CD4-positive, alpha-beta T cell (primary cell): Measurements from ENCODE around the gene MPHOSPH10. TPM values are rescaled to one million over a fixed set of nuclear protein-coding genes. Genes with fewer than 3 reads are reported as not detected.

Experiments
- ATAC-seq: fragments of 200-7000 bp; cut with Tn5 transposase; one replicate; pipeline ENCODE4 v1.10.0; 2022; ENCODE audit warnings: mild to moderate bottlenecking; ENCODE audit not compliant: poor library complexity
- CTCF ChIA-PET: fragments of 350-600 bp; sonication (Branson Sonifier 250); formaldehyde crosslinking; loops from one replicate; lab custom pipeline; 2021; ENCODE audit warnings: antibody characterized with exemption, inconsistent platforms; lab: Charles Lee
- POLR2A ChIA-PET: fragments of 350-600 bp; sonication (Branson Sonifier 250); formaldehyde crosslinking; loops from one replicate; lab custom pipeline; 2021; ENCODE audit warnings: antibody characterized with exemption, inconsistent platforms; lab: Charles Lee
- DNase-seq, 14 experiments: peaks; one replicate each; pipeline ENCODE4 v3.0.0-alpha.2; 2013 to 2020; ENCODE audit warnings: mixed read lengths in 2 of 14
- H3K27ac ChIP-seq, 2 donors: one replicate each; pipeline versions ENCODE4 v1.5.1 to v1.7.0; 2013; ENCODE audit warnings: low read length in 2 of 2, low read depth in 1 of 2, mild to moderate bottlenecking in 1 of 2
- H3K27me3 ChIP-seq, 2 experiments: 1 replicate in 1 of 2; 2 replicates in 1 of 2; pipeline versions ENCODE4 v1.6.1 to v1.7.0; 2013; ENCODE audit warnings: low read length in 2 of 2, control low read depth in 1 of 2, mild to moderate bottlenecking in 1 of 2, moderate library complexity in 1 of 2; ENCODE audit not compliant: insufficient read depth in 2 of 2, control insufficient read depth in 1 of 2
- H3K36me3 ChIP-seq: one replicate; pipeline ENCODE4 v1.6.1; 2013; ENCODE audit warnings: low read length, control low read depth; ENCODE audit not compliant: insufficient read depth
- H3K4me1 ChIP-seq: one replicate; pipeline ENCODE4 v1.6.1; 2013; ENCODE audit warnings: low read length, control low read depth; ENCODE audit not compliant: insufficient read depth
- H3K4me3 ChIP-seq: one replicate; pipeline ENCODE4 v1.5.1; 2013; ENCODE audit warnings: mild to moderate bottlenecking, low read length, moderate library complexity
- H3K9me3 ChIP-seq, 2 experiments: 1 replicate in 1 of 2; 2 replicates in 1 of 2; pipeline versions ENCODE4 v1.6.1 to v1.7.0; 2013; ENCODE audit warnings: low read length in 2 of 2, mild to moderate bottlenecking in 2 of 2, control low read depth in 1 of 2, moderate library complexity in 1 of 2; ENCODE audit not compliant: control insufficient read depth in 1 of 2, insufficient read depth in 1 of 2
- H3K27ac Mint-ChIP-seq: one replicate; pipeline ENCODE4 v1.8.0; 2020; ENCODE audit warnings: mixed read lengths
- H3K27me3 Mint-ChIP-seq: one replicate; pipeline ENCODE4 v1.8.0; 2021; ENCODE audit warnings: mixed read lengths
- H3K36me3 Mint-ChIP-seq: one replicate; pipeline ENCODE4 v1.8.0; 2021; ENCODE audit warnings: low read depth, mixed read lengths
- H3K4me1 Mint-ChIP-seq: one replicate; pipeline ENCODE4 v1.8.0; 2021; ENCODE audit warnings: low read depth, mixed read lengths
- H3K4me3 Mint-ChIP-seq: one replicate; pipeline ENCODE4 v1.8.0; 2020; ENCODE audit warnings: mild to moderate bottlenecking, mixed read lengths
- H3K9me3 Mint-ChIP-seq: one replicate; pipeline ENCODE4 v1.8.0; 2020; ENCODE audit warnings: mixed read lengths
- CTCF ChIP-seq: fragments of 200-600 bp; IDR thresholded peaks from one replicate; pipeline ENCODE4 v1.8.0; 2022; ENCODE audit warnings: antibody characterized with exemption, mild to moderate bottlenecking
- intact Hi-C, 2 experiments: fragments of 100-400 bp; cut with DNase I in 1 of 2; cut with micrococcal nuclease in 1 of 2; formaldehyde crosslinking; loops; one replicate each; pipeline versions ENCODE4 v1.15.1 to v1.9.0; 2023 to 2025; cut with DNase I, micrococcal nuclease
- total RNA-seq, 174 experiments: library from RNA in 2 of 174; stranded (reverse) in 2 of 174; gene quantifications; one replicate each; pipeline ENCODE4 v1.2.3 and lab custom pipeline; 2021 to 2026

Gene MPHOSPH10
- total RNA-seq, 2 experiments from 2014 or later: 36.7 to 38.2 TPM

GRCh38 chr2:71100195-71100964, 30.1 kb upstream of the MPHOSPH10 start:
- no peak overlapping the region for H3K27ac Mint-ChIP-seq
- peak; percentile 70 for ATAC-seq
- no peak overlapping the region for H3K4me3 Mint-ChIP-seq
- no peak overlapping the region for H3K27ac ChIP-seq
- H3K4me1 ChIP-seq: no peaks in the 10 kb centered on the region
- CTCF ChIA-PET: interaction anchor here (0.7 to 1.7 kb wide), 12 partner anchors 9 to 77 kb away, joined by 3 to 9 read pairs (median 4); partner anchors contain the start of genes MPHOSPH10 and NAGK
- peaks cover 0 to 3% of the 10 kb centered on the region in 2 experiments for H3K9me3 ChIP-seq
- no peaks in the 10 kb centered on the region for H3K36me3 Mint-ChIP-seq
- H3K27me3 ChIP-seq: no peaks in the 10 kb centered on the region
- peaks cover 8% of the 10 kb centered on the region for H3K27me3 Mint-ChIP-seq
- H3K9me3 Mint-ChIP-seq: no peaks in the 10 kb centered on the region
- intact Hi-C loops: no loop called here
- peak in 12 of 14 experiments; percentile 6 to 68 (median 32) for DNase-seq
- POLR2A ChIA-PET: interaction anchor here (0.7 to 1.8 kb wide), 4 partner anchors 29 to 33 kb away, joined by 3 to 7 read pairs (median 4); partner anchors contain the start of genes MCEE and MPHOSPH10
- no peaks in the 10 kb centered on the region for H3K36me3 ChIP-seq
- peak; percentile 74 for TF ChIP-seq CTCF
- no peaks in the 10 kb centered on the region for H3K4me1 Mint-ChIP-seq
- H3K4me3 ChIP-seq: no peak overlapping the region

GRCh38 chr2:71101656-71102055, 28.8 kb upstream of the MPHOSPH10 start:
- ChIA-PET CTCF (no interaction called here), POLR2A (interaction anchor here (0.6 to 1.8 kb wide), 2 partner anchors 34 to 1058 kb away, joined by 3 to 7 read pairs; no protein-coding TSS in a partner anchor)
- H3K36me3 ChIP-seq: no peaks in the 10 kb centered on the region
- Mint-ChIP-seq H3K27ac (no peak overlapping the region), H3K4me3 (no peak overlapping the region), H3K27me3 (peaks cover 8% of the 10 kb centered on the region), H3K9me3 (no peaks in the 10 kb centered on the region), H3K4me1 (no peaks in the 10 kb centered on the region), H3K36me3 (no peaks in the 10 kb centered on the region)
- peaks cover 0 to 3% of the 10 kb centered on the region in 2 experiments for H3K9me3 ChIP-seq
- H3K27me3 ChIP-seq: no peaks in the 10 kb centered on the region
- H3K4me3 ChIP-seq: no peak overlapping the region
- DNase-seq (no peak), ATAC-seq (no peak)
- no peak for TF ChIP-seq CTCF
- no peak overlapping the region for H3K27ac ChIP-seq
- H3K4me1 ChIP-seq: no peaks in the 10 kb centered on the region
- intact Hi-C loops: no loop called here

GRCh38 chr2:71102981-71103681, 27.3 kb upstream of the MPHOSPH10 start:
- H3K27me3 ChIP-seq: no peaks in the 10 kb centered on the region
- DNase-seq (no peak), ATAC-seq (no peak)
- Mint-ChIP-seq H3K27me3 (peaks cover 8% of the 10 kb centered on the region), H3K36me3 (no peaks in the 10 kb centered on the region), H3K4me1 (no peaks in the 10 kb centered on the region), H3K9me3 (no peaks in the 10 kb centered on the region), H3K27ac (no peak overlapping the region), H3K4me3 (no peak overlapping the region)
- H3K4me3 ChIP-seq: no peak overlapping the region
- POLR2A ChIA-PET: no interaction called here
- intact Hi-C loops: no loop called here
- H3K9me3 ChIP-seq: peaks cover 0 to 3% of the 10 kb centered on the region in 2 experiments
- no peaks in the 10 kb centered on the region for H3K36me3 ChIP-seq
- H3K27ac ChIP-seq: no peak overlapping the region
- CTCF ChIA-PET: interaction anchor here (0.9 kb wide), 1 partner anchor 12 kb away, joined by 3 read pairs; no protein-coding TSS in a partner anchor
- no peak for TF ChIP-seq CTCF
- H3K4me1 ChIP-seq: no peaks in the 10 kb centered on the region
